Measurements from ENCODE around the gene NUMB.

The NUMB gene

GRCh38 chr14:73239393-73240241, 218.7 kb downstream of the NUMB start:
- 6% methylated on average over 36 of the region's 48 CpGs for WGBS (ENCODE audit: insufficient coverage)
- CTCF ChIA-PET = interaction anchor here (1.1 to 1.2 kb wide), 2 partner anchors 8 to 9 kb away, joined by 3 to 4 read pairs; no protein-coding TSS in a partner anchor
- Histone ChIP-seq H3K4me3 (ENCODE audit: control insufficient read depth in 1 of 7, extremely low read depth in 1 of 7, insufficient read depth in 4 of 7, low read depth in 2 of 7, low read length in 6 of 7) (peak overlapping the region in 3 of 7 experiments; percentile 11 to 54 (median 33)), H3K27me3 (replicated peaks in 2 of 5; ENCODE audit: control insufficient read depth in 4 of 5, insufficient read depth in 5 of 5, low read length in 4 of 5) (peaks cover 0 to 75% (median 41%) of the 10 kb centered on the region in 5 experiments), H3K4me1 (ENCODE audit: control extremely low read depth in 1 of 4, control insufficient read depth in 4 of 4, insufficient read depth in 4 of 4, low read length in 3 of 4) (peaks cover 0 to 70% (median 61%) of the 10 kb centered on the region in 4 experiments), H3K27ac (ENCODE audit: insufficient read depth in 1 of 2, low read depth in 1 of 2, low read length in 2 of 2, poor library complexity in 1 of 2, severe bottlenecking in 2 of 2) (no peak overlapping the region), H3K36me3 (ENCODE audit: control insufficient read depth in 4 of 4, insufficient read depth in 4 of 4, low read length in 3 of 4) (no peaks in the 10 kb centered on the region), H3K9me3 (ENCODE audit: control extremely low read depth in 1 of 5, control insufficient read depth in 4 of 5, insufficient read depth in 2 of 5, low read depth in 1 of 5, low read length in 4 of 5) (no peaks in the 10 kb centered on the region)
- POLR2A ChIA-PET = interaction anchor here (1.5 kb wide), 1 partner anchor 8 kb away, joined by 5 read pairs; no protein-coding TSS in a partner anchor
- peak in 2 of 3 donors; percentile 42 to 60 for DNase-seq

- WGBS (ENCODE audit: insufficient coverage) = 88% methylated on average over 7 of the region's 11 CpGs
- POLR2A ChIA-PET = no interaction called here
Observed at GRCh38 chr14:73238941-73239340, 219.4 kb downstream of the NUMB start.

GRCh38 chr14:73238424-73238852, 219.9 kb downstream of the NUMB start:
- Histone ChIP-seq H3K36me3 (ENCODE audit: control insufficient read depth in 4 of 4, insufficient read depth in 4 of 4, low read length in 3 of 4) (no peaks in the 10 kb centered on the region), H3K27ac (ENCODE audit: insufficient read depth in 1 of 2, low read depth in 1 of 2, low read length in 2 of 2, poor library complexity in 1 of 2, severe bottlenecking in 2 of 2) (no peak overlapping the region), H3K4me3 (ENCODE audit: control insufficient read depth in 1 of 7, extremely low read depth in 1 of 7, insufficient read depth in 4 of 7, low read depth in 2 of 7, low read length in 6 of 7) (peak overlapping the region in 5 of 7 experiments; percentile 5 to 66 (median 53)), H3K27me3 (replicated peaks in 2 of 5; ENCODE audit: control insufficient read depth in 4 of 5, insufficient read depth in 5 of 5, low read length in 4 of 5) (peaks cover 0 to 86% (median 41%) of the 10 kb centered on the region in 5 experiments), H3K4me1 (ENCODE audit: control extremely low read depth in 1 of 4, control insufficient read depth in 4 of 4, insufficient read depth in 4 of 4, low read length in 3 of 4) (peaks cover 0 to 58% (median 52%) of the 10 kb centered on the region in 4 experiments), H3K9me3 (ENCODE audit: control extremely low read depth in 1 of 5, control insufficient read depth in 4 of 5, insufficient read depth in 2 of 5, low read depth in 1 of 5, low read length in 4 of 5) (no peaks in the 10 kb centered on the region)
- ChIA-PET CTCF (no interaction called here), POLR2A (no interaction called here)
- DNase-seq = peak in 2 of 3 donors; percentile 43 to 62
- 32% methylated on average over 7 of the region's 10 CpGs for WGBS (ENCODE audit: insufficient coverage)

More at GRCh38 chr14:73238941-73239340, 219.4 kb downstream of the NUMB start:
- Histone ChIP-seq H3K36me3 (ENCODE audit: control insufficient read depth in 4 of 4, insufficient read depth in 4 of 4, low read length in 3 of 4) (no peaks in the 10 kb centered on the region), H3K27me3 (replicated peaks in 2 of 5; ENCODE audit: control insufficient read depth in 4 of 5, insufficient read depth in 5 of 5, low read length in 4 of 5) (peaks cover 0 to 81% (median 44%) of the 10 kb centered on the region in 5 experiments), H3K4me1 (ENCODE audit: control extremely low read depth in 1 of 4, control insufficient read depth in 4 of 4, insufficient read depth in 4 of 4, low read length in 3 of 4) (peaks cover 0 to 63% (median 56%) of the 10 kb centered on the region in 4 experiments), H3K4me3 (ENCODE audit: control insufficient read depth in 1 of 7, extremely low read depth in 1 of 7, insufficient read depth in 4 of 7, low read depth in 2 of 7, low read length in 6 of 7) (no peak overlapping the region), H3K9me3 (ENCODE audit: control extremely low read depth in 1 of 5, control insufficient read depth in 4 of 5, insufficient read depth in 2 of 5, low read depth in 1 of 5, low read length in 4 of 5) (no peaks in the 10 kb centered on the region), H3K27ac (ENCODE audit: insufficient read depth in 1 of 2, low read depth in 1 of 2, low read length in 2 of 2, poor library complexity in 1 of 2, severe bottlenecking in 2 of 2) (no peak overlapping the region)
- DNase-seq = peak in 1 of 3 donors; percentile 9
- CTCF ChIA-PET = interaction anchor here (1.1 kb wide), 1 partner anchor 8 kb away, joined by 3 read pairs; no protein-coding TSS in a partner anchor

- CTCF ChIA-PET = no interaction called here
- DNase-seq = peak in 1 of 3 donors; percentile 17
- WGBS (ENCODE audit: insufficient coverage) = under 1% methylated on average over 60 of the region's 73 CpGs
- POLR2A ChIA-PET = no interaction called here
- no peaks in the 10 kb centered on the region for H3K9me3 ChIP-seq (ENCODE audit: control extremely low read depth in 1 of 5, control insufficient read depth in 4 of 5, insufficient read depth in 2 of 5, low read depth in 1 of 5, low read length in 4 of 5)
- H3K4me3 ChIP-seq (ENCODE audit: control insufficient read depth in 1 of 7, extremely low read depth in 1 of 7, insufficient read depth in 4 of 7, low read depth in 2 of 7, low read length in 6 of 7) = peak overlapping the region; percentile 5 to 66 (median 55)
- no peaks in the 10 kb centered on the region for H3K36me3 ChIP-seq (ENCODE audit: control insufficient read depth in 4 of 4, insufficient read depth in 4 of 4, low read length in 3 of 4)
- no peak overlapping the region for H3K27ac ChIP-seq (ENCODE audit: insufficient read depth in 1 of 2, low read depth in 1 of 2, low read length in 2 of 2, poor library complexity in 1 of 2, severe bottlenecking in 2 of 2)
- peaks cover 0 to 54% (median 49%) of the 10 kb centered on the region in 4 experiments for H3K4me1 ChIP-seq (ENCODE audit: control extremely low read depth in 1 of 4, control insufficient read depth in 4 of 4, insufficient read depth in 4 of 4, low read length in 3 of 4)
- peaks cover 0 to 92% (median 41%) of the 10 kb centered on the region in 5 experiments for H3K27me3 ChIP-seq (replicated peaks in 2 of 5; ENCODE audit: control insufficient read depth in 4 of 5, insufficient read depth in 5 of 5, low read length in 4 of 5)
Observed at GRCh38 chr14:73237786-73238423, 220.4 kb downstream of the NUMB start.

- H3K36me3 ChIP-seq (ENCODE audit: control insufficient read depth in 4 of 4, insufficient read depth in 4 of 4, low read length in 3 of 4) = no peaks in the 10 kb centered on the region
- H3K4me3 ChIP-seq (ENCODE audit: control insufficient read depth in 1 of 7, extremely low read depth in 1 of 7, insufficient read depth in 4 of 7, low read depth in 2 of 7, low read length in 6 of 7) = peak within 1 kb of the TSS; percentile 5 to 66 (median 55)
- WGBS (ENCODE audit: insufficient coverage) = 3% methylated on average over 46 of the region's 48 CpGs
- no peak within 1 kb of the TSS for H3K27ac ChIP-seq (ENCODE audit: insufficient read depth in 1 of 2, low read depth in 1 of 2, low read length in 2 of 2, poor library complexity in 1 of 2, severe bottlenecking in 2 of 2)
- peaks cover 0 to 49% (median 45%) of the 10 kb centered on the region in 4 experiments for H3K4me1 ChIP-seq (ENCODE audit: control extremely low read depth in 1 of 4, control insufficient read depth in 4 of 4, insufficient read depth in 4 of 4, low read length in 3 of 4)
- CTCF ChIA-PET = no interaction called here
- POLR2A ChIA-PET = no interaction called here
- H3K27me3 ChIP-seq (replicated peaks in 2 of 5; ENCODE audit: control insufficient read depth in 4 of 5, insufficient read depth in 5 of 5, low read length in 4 of 5) = peaks cover 0 to 96% (median 41%) of the 10 kb centered on the region in 5 experiments
- no peaks in the 10 kb centered on the region for H3K9me3 ChIP-seq (ENCODE audit: control extremely low read depth in 1 of 5, control insufficient read depth in 4 of 5, insufficient read depth in 2 of 5, low read depth in 1 of 5, low read length in 4 of 5)
- peak in 2 of 3 donors; percentile 29 to 37 for DNase-seq
Observed at GRCh38 chr14:73237219-73237785, 221.0 kb downstream of the NUMB start, which contains the start of gene PAPLN. Gene PAPLN (plus strand): TSS chr14:73237506. CDS start chr14:73239779, 2,273 bp downstream.

- Histone ChIP-seq H3K27me3 (replicated peaks in 2 of 5; ENCODE audit: control insufficient read depth in 4 of 5, insufficient read depth in 5 of 5, low read length in 4 of 5) (peaks cover 0 to 96% (median 41%) of the 10 kb centered on the region in 5 experiments), H3K4me1 (ENCODE audit: control extremely low read depth in 1 of 4, control insufficient read depth in 4 of 4, insufficient read depth in 4 of 4, low read length in 3 of 4) (peaks cover 0 to 44% (median 41%) of the 10 kb centered on the region in 4 experiments), H3K4me3 (ENCODE audit: control insufficient read depth in 1 of 7, extremely low read depth in 1 of 7, insufficient read depth in 4 of 7, low read depth in 2 of 7, low read length in 6 of 7) (peak overlapping the region in 4 of 7 experiments; percentile 25 to 66 (median 55)), H3K9me3 (ENCODE audit: control extremely low read depth in 1 of 5, control insufficient read depth in 4 of 5, insufficient read depth in 2 of 5, low read depth in 1 of 5, low read length in 4 of 5) (no peaks in the 10 kb centered on the region), H3K36me3 (ENCODE audit: control insufficient read depth in 4 of 4, insufficient read depth in 4 of 4, low read length in 3 of 4) (no peaks in the 10 kb centered on the region), H3K27ac (ENCODE audit: insufficient read depth in 1 of 2, low read depth in 1 of 2, low read length in 2 of 2, poor library complexity in 1 of 2, severe bottlenecking in 2 of 2) (no peak overlapping the region)
- 21% methylated on average over 7 of the region's 7 CpGs for WGBS (ENCODE audit: insufficient coverage)
- DNase-seq = peak in 1 of 3 donors; percentile 26
- CTCF ChIA-PET = no interaction called here
- POLR2A ChIA-PET = no interaction called here
Observed at GRCh38 chr14:73236752-73237218, 221.6 kb downstream of the NUMB start.
